HepG2 (cell line): Measurements from ENCODE around the gene TYROBP. TPM values are rescaled to one million over a fixed set of nuclear protein-coding genes. Genes with fewer than 3 reads are reported as not detected.

Experiments used
- AHDC1 ChIP-seq: sonication (generic); formaldehyde crosslinking; IDR thresholded peaks from 2 replicates; pipeline ENCODE4 v1.5.1; 2020; ENCODE audit warnings: mild to moderate bottlenecking, missing genetic modification reagents, borderline replicate concordance
- ARID4A ChIP-seq: sonication (generic); formaldehyde crosslinking; IDR thresholded peaks from 2 replicates; pipeline ENCODE4 v1.5.0; 2020; ENCODE audit warnings: mild to moderate bottlenecking, missing genetic modification reagents, borderline replicate concordance
- IKZF5 ChIP-seq: IDR thresholded peaks from 2 replicates; pipeline ENCODE4 v1.6.1; 2018; ENCODE audit warnings: missing genetic modification reagents, mild to moderate bottlenecking, missing compliant biosample characterization
- MBNL3 ChIP-seq: fragments of 250-450 bp; sonication (Bioruptor Pico); conservative IDR thresholded peaks from 2 replicates; pipeline ENCODE4 v1.8.0; 2022; ENCODE audit warnings: mild to moderate bottlenecking, inconsistent platforms
- MEIS1 ChIP-seq: sonication (generic); formaldehyde crosslinking; IDR thresholded peaks from 2 replicates; pipeline ENCODE4 v1.9.0; 2021; ENCODE audit warnings: mild to moderate bottlenecking, missing genetic modification reagents, moderate library complexity, borderline replicate concordance
- MNT ChIP-seq: fragments of 450-650 bp; IDR thresholded peaks from 2 replicates; pipeline ENCODE4 v1.6.1; 2016
- MZF1 ChIP-seq: sonication (generic); formaldehyde crosslinking; IDR thresholded peaks from 2 replicates; pipeline ENCODE4 v1.8.1; 2023; ENCODE audit warnings: mild to moderate bottlenecking, missing genetic modification reagents, borderline replicate concordance
- ZFP36L1 ChIP-seq: sonication (generic); formaldehyde crosslinking; IDR thresholded peaks from 2 replicates; pipeline ENCODE4 v1.8.0; 2022; ENCODE audit warnings: mild to moderate bottlenecking, missing genetic modification reagents, moderate library complexity
- ZGPAT ChIP-seq: IDR thresholded peaks from 2 replicates; pipeline ENCODE4 v1.6.1; 2016; ENCODE audit warnings: mild to moderate bottlenecking
- ZMYM2 ChIP-seq: sonication (generic); formaldehyde crosslinking; IDR thresholded peaks from 2 replicates; pipeline ENCODE4 v1.8.0; 2022; ENCODE audit warnings: mild to moderate bottlenecking, missing genetic modification reagents
- ZNF607 ChIP-seq: sonication (generic); formaldehyde crosslinking; IDR thresholded peaks from 2 replicates; pipeline ENCODE4 v1.5.1; 2020; ENCODE audit warnings: missing genetic modification reagents, mild to moderate bottlenecking, borderline replicate concordance
- ZNF782 ChIP-seq: sonication (generic); formaldehyde crosslinking; IDR thresholded peaks from 2 replicates; pipeline ENCODE4 v1.4.0; 2020; ENCODE audit warnings: missing genetic modification reagents, mild to moderate bottlenecking, borderline replicate concordance
- ZSCAN29 ChIP-seq: sonication (generic); formaldehyde crosslinking; conservative IDR thresholded peaks from 2 replicates; pipeline ENCODE4 v1.4.0; 2020; ENCODE audit warnings: mild to moderate bottlenecking, missing genetic modification reagents
- polyA plus RNA-seq, 8 experiments: library from polyadenylated mRNA; depleted of rRNA in 3 of 8; stranded (reverse) in 7 of 8; unstranded in 1 of 8; fragments of >200 nt; fragmentation: Illumina TruSeq in 4 of 8; extraction: Trizol in 4 of 8; gene quantifications; 2 replicates each; pipeline versions ENCODE4 v1.2.1 to v1.2.3, GENCODE V29; 2011 to 2016; ENCODE audit warnings: low read depth in 4 of 8, missing spikeins in 1 of 8, mixed read lengths in 1 of 8; ENCODE audit not compliant: insufficient read depth in 1 of 8
- total RNA-seq, 5 experiments: library from RNA; depleted of rRNA; stranded (reverse); fragments of >200 nt; fragmentation: Illumina TruSeq; extraction: Trizol; gene quantifications; 2 replicates each; pipeline ENCODE4 v1.2.3, GENCODE V29; 2016; ENCODE audit warnings: low read depth in 1 of 5

Gene TYROBP
- total and polyA plus RNA-seq, 2 of the 13 experiments (the other 11 are each of a cell fraction or from before 2014, with no cell fraction given) = not detected

- TF ChIP-seq ARID4A (CRISPR knock-in tag) (peak; percentile 89; the same call in 1 of the 2 replicates), ZMYM2 (CRISPR knock-in tag) (no peak), ZFP36L1 (CRISPR knock-in tag) (no peak), MBNL3 (CRISPR knock-in tag) (no peak), MZF1 (CRISPR knock-in tag) (no peak), AHDC1 (CRISPR knock-in tag) (no peak), IKZF5 (CRISPR knock-in tag) (peak; percentile 50), ZGPAT (peak; percentile 83), ZNF782 (CRISPR knock-in tag) (peak; percentile 57; the same call in 1 of the 2 replicates), ZSCAN29 (CRISPR knock-in tag) (0 out of 2 replicates have a peak, but pooled peaks have one; percentile 37), ZNF607 (CRISPR knock-in tag) (peak; percentile 23; the same call in 1 of the 2 replicates), MEIS1 (CRISPR knock-in tag) (0 out of 2 replicates have a peak, but pooled peaks have one; percentile 37), MNT (peak; percentile 89)
Observed at GRCh38 chr19:35931161-35931873, 23.2 kb upstream of the TYROBP start (continued).
